ENCODE data around the gene PLA2G7.

GRCh38 chr6:46777476-46778346 is 42.5 kb upstream of the PLA2G7 start:
- TF ChIP-seq CTCF (conservative IDR thresholded peaks at IDR 0.05; ENCODE audit: low read depth, low read length) (no peak), POLR2A (IDR thresholded peaks at IDR 0.05; ENCODE audit: low read depth, low read length) (no peak), RCOR1 (IDR thresholded peaks at IDR 0.05; ENCODE audit: insufficient replicate concordance, low read length) (no peak), RAD21 (IDR thresholded peaks at IDR 0.05; ENCODE audit: low read length) (no peak), MAZ (IDR thresholded peaks at IDR 0.05; ENCODE audit: borderline replicate concordance, low read depth, low read length) (no peak), SMC3 (IDR thresholded peaks at IDR 0.05; ENCODE audit: low read depth, low read length) (no peak), ELK1 (IDR thresholded peaks at IDR 0.05; ENCODE audit: borderline replicate concordance, low read depth, low read length) (no peak), RFX5 (IDR thresholded peaks at IDR 0.05; ENCODE audit: low read depth, low read length) (no peak), USF2 (IDR thresholded peaks at IDR 0.05; ENCODE audit: low read depth, low read length) (no peak), CHD1 (IDR thresholded peaks at IDR 0.05; ENCODE audit: low read depth, low read length) (no peak), FOS (IDR thresholded peaks at IDR 0.05; ENCODE audit: low read depth, low read length) (no peak), NFE2L2 (IDR thresholded peaks at IDR 0.05; ENCODE audit: low read depth, low read length) (no peak), MAFK (IDR thresholded peaks at IDR 0.05; ENCODE audit: low read depth, low read length) (no peak)

Data from IMR-90 (cell line).